ES-I3 (cell line): ENCODE results near the gene GKN1.

Experiments
- H3K36me3 ChIP-seq: 2 replicates; pipeline ENCODE4 v1.6.1; 2013; ENCODE audit warnings: mild to moderate bottlenecking, low read length, control low read depth, moderate library complexity; ENCODE audit not compliant: insufficient read depth
- H3K4me1 ChIP-seq: 2 replicates; pipeline ENCODE4 v1.6.1; 2013; ENCODE audit warnings: mild to moderate bottlenecking, control low read depth, low read length; ENCODE audit not compliant: insufficient read depth
- H3K9ac ChIP-seq: 2 replicates; pipeline ENCODE4 v1.6.1; 2013; ENCODE audit warnings: low read depth, mild to moderate bottlenecking, low read length, moderate library complexity
- H3K9me3 ChIP-seq: 2 replicates; pipeline ENCODE4 v1.6.1; 2013; ENCODE audit warnings: mild to moderate bottlenecking, low read length, moderate library complexity; ENCODE audit not compliant: control insufficient read depth, insufficient read depth

GKN1 gene

GRCh38 chr2:69026026-69026425, 51.6 kb downstream of the GKN1 start:
- Histone ChIP-seq H3K9ac (no peak overlapping the region), H3K4me1 (no peaks in the 10 kb centered on the region), H3K36me3 (no peaks in the 10 kb centered on the region), H3K9me3 (no peaks in the 10 kb centered on the region)

GRCh38 chr2:69026691-69027459, 52.4 kb downstream of the GKN1 start:
- H3K36me3 ChIP-seq, result no peaks in the 10 kb centered on the region
- H3K9ac ChIP-seq, result no peak overlapping the region
- no peaks in the 10 kb centered on the region; the same call in 1 of the 2 replicates for H3K4me1 ChIP-seq
- H3K9me3 ChIP-seq, result no peaks in the 10 kb centered on the region
